Activated CD8-positive, alpha-beta memory T cell treated with anti-CD3 and anti-CD28 coated beads, Interleukin-2, amount 50 U/mL, for 24 hours (primary cell): ENCODE measurements around the gene AQP12B.
"Not testable (repeated sequence)": the region's sequence is repeated elsewhere in the genome, so short reads cannot be mapped to it uniquely, and the experiment has no call there.

Experiments used
- DNase-seq: peaks from one replicate; pipeline ENCODE4 v3.0.0-alpha.2; 2020; ENCODE audit errors: extremely low read depth

AQP12B gene

DNA sequence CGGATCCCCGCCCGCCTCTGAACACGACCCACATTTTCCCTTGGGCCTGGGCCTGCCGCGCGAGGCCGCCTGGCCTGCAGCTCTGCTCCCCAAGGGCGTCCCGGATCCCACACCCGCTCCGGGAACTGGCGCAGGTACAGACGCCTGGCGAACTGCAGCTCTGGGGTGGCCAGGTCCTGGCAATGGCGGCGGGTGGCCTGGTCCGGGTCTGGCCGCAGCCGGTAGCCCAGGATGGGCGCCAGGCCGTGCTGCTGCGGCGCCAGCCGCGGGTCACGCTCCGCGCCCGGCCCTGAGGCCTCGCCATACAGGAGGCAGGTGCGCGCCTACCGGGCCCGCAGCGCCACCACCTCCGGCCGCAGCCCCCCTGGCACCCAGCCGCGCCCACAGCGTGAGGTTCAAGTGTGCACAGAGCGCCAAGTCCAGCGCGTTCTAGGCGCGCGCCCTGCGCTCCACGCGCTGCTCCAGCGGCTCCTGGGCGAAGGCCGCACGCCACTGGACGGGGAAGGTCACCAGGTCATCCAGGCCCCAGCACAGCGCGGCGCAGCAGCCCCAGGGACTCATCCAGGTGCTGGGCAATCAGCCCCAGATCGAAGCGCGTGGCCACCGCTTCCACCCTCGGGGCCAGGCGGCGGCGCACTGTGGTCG is 18.5 kb upstream of the AQP12B start:
- no peak for DNase-seq

DNA sequence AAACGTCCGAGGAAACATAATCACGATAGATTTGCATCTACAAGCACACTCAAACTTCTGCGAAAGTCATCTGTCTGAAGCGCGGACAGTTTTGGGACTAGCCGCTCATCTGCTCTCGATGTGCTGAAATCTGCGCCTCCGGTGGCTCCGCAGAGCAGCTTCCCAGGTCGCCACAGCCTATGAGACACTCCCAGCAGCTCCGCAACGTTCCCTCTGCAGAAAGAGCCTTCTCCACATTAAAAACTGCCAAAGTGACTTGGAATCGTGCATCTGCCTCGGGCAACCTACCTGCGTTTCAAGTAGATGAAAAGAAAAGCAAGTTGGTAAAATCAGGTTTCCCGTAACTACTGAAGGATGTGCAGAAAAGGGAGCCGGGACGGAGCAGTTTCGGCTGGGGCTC is 17.9 kb upstream of the AQP12B start:
- not testable (repeated sequence) for DNase-seq

DNA sequence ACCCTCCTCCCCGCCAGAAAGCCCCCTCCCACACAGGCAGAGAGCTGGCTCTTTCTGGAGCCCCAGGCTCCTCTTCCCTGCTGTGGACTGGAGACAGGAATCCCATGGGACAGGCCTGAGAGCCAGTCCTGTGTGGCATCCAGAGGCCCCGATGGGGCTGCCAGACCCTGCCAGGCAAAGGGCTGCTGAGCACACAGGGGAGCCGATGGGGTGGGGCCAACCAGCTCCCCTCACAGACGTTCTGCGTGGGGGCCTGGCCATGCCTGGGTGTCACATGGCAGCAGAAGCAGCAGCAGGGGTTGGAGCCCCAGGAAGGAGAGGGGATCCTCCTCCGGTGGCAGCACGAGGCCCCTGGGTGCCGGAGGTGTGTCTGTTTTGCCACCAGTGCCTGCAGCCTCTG is 17.1 kb upstream of the AQP12B start:
- not testable (repeated sequence) for DNase-seq

DNA sequence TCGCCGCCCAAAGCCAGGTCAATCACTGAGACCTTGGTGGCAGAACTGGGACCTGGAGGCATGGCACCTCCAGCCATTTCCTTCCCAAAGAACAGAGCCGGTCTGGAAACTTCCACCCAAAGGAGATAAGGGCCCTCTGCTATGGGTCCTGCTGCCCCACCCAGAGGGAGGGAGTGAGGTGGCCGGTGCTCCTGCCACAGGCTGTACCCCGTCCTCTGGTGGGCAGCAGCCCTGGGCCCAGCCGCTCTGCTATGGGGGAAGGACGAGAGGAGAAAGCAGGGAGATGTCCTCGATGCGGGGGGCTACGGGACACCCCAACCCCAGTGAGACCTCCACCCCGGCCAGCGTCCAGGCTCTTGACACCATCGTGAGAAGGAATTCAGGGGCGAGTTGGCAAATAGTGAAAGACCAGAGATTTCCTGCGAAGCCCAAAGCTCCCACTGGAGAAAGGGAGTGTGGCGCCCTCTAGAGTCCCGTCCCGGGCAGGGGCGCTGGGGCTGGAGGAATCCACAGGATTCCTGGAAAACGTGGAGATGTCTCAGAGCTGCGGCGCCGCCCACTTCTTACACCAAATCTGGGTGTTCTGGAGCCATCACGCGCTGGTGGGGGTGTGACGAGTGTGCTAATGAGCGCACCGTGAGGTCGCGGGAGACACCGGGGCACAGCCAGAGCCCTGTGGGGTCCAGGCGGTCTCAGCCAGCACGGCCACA is 16.3 kb upstream of the AQP12B start:
- DNase-seq = not testable (repeated sequence)

DNA sequence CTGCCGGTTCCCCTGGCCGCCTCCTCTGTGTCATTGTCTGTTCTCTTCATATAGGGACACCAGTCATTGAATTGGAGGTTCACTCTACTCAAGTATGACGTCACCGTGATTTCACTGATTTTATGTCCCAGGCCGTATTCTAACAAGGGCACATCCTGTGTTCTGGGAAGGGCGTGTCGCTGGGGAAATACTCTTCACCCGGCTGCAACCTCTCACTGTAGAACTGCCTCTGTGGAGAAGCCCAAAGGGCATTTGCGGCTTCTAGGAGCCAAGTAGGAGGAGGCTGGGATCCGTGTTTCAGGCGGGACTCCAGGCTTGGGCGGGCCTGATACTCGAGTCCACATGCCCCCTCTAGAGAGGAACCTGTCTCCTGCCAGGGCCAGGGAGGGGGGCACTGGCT is 13.8 kb upstream of the AQP12B start:
- not testable (repeated sequence) for DNase-seq

DNA sequence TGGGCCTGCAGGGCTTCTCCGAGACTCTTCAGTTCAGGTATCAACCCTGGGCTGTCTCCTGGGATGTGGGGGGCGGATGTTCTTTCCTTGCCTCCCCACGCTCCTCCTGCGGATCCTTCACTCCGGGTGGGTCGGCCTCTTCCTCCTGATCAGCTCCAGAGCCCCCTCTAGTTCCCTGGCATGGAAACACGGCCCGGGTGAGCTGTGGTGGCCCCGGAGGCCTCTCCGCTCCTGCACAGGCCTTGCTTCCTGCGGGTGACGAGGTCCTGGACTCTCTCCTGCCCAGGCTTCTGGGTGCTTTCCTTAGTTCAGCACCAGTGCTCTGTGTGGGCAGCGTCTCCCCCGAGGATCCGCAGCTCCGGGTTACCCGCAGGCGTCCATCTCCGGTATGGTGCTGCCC is 12.9 kb upstream of the AQP12B start:
- DNase-seq = not testable (repeated sequence)

DNA sequence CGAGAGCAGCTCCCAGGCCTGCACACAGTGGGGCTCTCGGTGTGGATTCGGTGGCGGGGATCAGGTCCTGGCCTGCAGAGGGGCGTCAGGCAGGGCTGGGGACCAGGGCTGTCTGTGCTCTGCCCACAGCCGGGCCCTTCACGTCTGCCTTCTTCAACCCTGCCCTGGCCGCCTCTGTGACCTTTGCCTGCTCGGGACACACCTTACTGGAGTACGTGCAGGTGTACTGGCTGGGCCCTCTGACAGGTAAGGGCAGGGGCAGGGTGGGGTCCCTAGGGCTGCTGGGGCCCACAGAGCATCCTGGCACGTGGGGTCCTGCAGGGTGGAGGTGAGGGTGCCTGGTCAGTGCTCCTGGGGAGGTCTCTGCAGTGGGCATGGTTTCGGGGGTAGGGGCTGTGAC is 11.6 kb upstream of the AQP12B start:
- not testable (repeated sequence) for DNase-seq

DNA sequence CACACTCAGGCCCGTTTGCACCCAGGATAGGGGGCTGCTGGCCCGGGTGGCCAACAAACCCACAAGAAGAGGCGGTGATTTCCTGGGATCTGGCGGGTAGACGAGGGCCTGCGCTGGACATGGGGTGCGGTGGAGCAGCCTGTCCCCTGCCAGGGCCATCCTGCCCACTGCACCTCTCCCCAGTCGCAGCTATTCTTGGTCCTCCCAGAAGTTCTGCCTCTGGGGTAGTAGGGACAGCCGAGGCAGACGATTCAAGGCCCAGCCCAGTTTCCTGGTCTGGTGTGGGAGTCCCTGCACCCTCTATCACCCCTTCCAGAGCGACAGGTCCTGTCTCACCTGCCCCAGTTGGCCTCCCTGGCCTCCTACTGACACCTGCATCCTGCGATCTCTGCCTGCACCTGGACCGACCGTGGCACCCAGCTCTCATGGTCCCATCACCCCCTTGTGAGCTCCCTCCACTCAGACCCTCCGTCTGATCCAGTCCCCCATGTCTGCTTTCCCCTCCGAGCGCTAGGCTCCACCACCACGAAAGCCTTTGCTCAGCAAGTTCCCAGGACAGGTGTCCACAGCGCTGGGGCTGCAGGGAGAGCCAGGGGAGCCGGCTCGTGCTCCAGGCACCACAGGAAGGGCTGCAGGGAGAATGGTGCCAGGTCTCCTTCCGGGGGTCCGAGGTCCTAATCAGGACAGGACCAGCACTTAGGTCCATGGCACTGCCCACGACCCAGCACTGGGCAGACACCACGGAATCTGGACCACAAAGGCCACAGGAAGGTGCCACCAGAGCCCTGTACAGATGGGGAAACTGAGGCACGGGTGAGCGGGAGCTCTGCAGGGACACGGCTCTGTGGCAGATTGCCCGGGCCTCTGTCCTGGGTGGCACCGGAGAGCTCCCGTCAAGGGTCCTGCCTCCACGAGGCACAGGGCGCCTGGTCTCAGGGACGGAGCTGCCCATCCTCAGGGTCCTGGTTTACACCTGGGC is 10.2 kb upstream of the AQP12B start:
- not testable (repeated sequence) for DNase-seq

DNA sequence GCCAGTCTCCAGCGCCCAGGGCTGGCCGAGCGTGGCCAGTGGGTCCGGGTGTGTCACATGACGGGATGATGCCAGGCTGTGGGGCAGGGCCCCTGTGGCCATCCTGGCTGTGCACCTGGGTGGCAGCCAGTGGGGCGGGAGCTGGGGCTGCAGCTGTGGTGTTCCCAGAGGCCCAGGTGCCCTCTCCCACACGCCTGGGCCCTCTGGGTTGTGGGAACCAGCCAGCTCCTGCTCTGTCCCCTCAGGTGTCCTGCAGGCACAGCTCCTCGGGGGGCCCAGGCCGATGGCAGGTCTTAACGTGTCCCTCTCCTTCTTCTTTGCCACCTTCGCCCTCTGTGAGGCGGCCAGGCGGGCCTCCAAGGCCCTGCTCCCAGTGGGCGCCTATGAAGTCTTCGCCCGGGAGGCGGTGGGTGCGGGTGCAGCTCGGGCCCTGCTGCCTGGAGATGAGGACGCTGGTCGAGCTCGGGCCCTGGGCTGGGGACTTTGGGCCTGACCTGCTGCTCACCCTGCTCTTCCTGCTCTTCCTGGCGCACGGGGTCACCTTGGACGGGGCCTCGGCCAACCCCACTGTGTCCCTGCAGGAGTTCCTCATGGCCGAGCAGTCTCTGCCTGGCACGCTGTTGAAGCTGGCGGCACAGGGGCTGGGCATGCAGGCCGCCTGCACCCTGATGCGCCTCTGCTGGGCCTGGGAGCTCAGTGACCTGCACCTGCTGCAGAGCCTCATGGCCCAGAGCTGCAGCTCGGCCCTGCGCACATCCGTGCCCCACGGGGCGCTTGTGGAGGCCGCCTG is 9.1 kb upstream of the AQP12B start, which contains the start of gene AQP12A:
AQP12A (plus strand) TSS at position 236 of the 790 bp plus-strand sequence; CDS start at position 284, 48 bp downstream.
- not testable (repeated sequence) for DNase-seq

DNA sequence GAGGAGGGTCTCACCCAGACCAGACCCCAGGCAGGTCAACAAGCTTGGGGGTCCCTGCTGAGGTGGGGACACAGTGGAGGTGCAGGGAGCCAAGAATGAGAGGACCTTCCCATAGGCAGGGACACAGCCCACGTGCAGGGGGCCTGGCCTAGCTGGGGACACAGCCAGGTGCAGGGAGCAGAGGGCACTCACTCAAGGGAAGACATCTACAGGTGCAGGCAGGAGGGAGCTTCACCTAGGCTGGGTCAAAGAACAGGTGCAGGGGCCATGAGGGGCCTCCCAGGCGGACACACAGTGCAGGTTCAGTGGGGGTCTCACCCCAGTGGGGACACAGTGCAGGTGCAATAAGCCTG is 8.4 kb upstream of the AQP12B start:
- not testable (repeated sequence) for DNase-seq

DNA sequence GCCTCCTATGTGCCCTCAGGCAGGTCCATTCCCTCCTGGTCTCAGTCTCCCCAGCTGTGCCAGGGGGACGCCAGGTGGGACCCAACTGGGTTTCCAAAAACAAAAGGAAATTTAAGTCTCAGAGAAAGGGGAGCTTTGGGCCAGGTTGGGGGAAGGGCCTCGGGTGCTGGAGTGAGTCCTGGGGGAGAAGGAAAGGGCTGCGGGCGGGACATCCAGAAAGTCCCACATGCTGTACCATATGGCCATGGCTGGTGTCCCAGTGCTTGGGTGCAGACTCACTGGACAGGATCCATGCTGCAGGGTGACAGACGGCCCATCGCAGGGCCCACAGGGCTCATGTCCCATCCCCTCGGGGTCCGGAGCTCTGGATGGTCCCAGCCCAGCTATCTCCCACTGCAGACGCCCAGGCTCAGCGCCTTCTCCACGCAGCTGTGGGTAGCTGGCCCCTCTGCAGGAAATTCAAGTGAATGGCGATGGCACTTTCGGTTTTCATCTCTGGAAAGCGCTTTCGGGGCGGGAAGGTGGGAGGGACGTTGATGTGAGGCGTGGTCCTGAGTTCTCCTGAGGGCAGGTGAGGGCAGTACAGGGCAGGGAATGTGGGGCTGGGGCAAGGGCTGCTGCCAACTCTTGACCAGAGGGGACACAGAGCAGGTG is 7.9 kb upstream of the AQP12B start:
- DNase-seq = not testable (repeated sequence)

DNA sequence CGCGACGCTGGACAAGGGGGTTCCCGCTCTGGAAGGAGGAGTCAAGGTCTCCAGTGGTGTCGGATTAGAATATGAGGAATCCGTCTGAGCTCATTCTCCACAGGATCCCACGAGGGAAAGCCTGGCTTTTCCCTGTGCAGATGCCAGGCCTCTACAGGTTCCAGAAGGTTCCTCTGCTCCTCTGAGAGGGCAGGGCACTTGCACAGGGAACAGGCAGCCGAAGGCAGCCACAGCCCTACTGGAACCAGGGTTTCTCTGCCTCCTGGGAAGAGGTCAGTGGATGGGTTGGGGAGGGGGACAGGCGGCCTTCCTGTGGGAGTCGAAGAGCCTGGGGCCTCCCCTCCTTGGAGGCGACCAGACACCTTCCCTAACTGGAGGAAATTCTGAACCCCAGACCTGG is 7.3 kb upstream of the AQP12B start:
- DNase-seq = no peak

DNA sequence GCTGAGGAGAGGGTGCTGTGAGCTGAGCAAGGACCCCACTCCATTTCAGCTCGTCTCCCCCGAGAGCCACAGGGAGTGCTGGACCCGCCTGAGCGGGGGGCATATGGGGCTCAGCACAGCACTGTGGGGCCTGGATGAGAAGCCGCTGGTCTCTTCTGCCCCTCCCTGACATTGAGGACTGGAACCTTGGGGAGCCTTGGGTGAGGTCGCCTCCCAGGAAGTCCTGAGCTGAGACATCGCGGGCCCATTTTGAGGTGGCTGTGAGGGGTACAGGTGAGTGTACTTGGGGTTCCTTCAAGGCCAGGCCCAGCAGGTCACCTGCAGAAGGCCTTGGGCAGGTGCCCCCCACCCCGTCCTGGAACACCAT is 5.9 kb upstream of the AQP12B start:
- no peak for DNase-seq

DNA sequence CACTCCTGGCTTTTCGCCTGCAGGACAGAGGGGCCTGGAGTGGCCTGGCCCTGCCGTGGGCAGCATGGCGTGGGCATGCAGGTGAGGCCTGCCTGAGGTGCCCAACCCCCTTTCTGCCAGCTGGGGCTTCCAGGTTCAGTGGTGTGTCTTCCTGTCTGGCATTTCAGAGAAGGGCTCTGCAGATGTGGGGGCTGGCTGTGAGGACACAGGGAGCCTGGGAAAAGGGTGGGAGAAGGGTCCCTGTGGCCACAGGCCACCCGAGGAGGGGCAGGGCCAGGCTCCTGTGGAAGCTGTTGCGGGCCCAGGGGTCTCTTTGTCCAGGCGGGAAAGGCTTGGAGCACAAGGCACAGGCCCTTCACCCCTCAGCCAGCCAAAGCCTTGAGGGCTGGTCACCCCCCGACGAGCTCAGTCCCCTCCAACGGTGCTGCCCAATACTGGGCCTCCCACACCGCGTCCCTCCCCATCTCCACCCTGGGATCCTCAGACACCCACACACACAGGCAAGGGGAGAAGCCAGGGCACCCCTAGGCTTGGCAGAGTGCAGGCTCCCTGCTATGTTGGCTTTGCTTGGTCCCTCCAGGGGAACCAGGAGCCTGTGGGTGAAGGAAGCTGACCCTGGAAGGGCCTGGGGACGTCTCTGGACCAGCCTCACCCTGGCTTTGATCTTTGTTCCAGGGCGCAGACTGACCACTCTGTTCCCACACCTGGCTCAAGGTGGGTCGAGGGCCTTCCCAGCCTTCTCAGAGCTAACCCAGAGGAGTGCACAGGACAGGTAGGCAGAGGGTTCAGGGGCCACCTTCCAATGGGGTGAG is 5.3 kb upstream of the AQP12B start:
- DNase-seq = no peak

DNA sequence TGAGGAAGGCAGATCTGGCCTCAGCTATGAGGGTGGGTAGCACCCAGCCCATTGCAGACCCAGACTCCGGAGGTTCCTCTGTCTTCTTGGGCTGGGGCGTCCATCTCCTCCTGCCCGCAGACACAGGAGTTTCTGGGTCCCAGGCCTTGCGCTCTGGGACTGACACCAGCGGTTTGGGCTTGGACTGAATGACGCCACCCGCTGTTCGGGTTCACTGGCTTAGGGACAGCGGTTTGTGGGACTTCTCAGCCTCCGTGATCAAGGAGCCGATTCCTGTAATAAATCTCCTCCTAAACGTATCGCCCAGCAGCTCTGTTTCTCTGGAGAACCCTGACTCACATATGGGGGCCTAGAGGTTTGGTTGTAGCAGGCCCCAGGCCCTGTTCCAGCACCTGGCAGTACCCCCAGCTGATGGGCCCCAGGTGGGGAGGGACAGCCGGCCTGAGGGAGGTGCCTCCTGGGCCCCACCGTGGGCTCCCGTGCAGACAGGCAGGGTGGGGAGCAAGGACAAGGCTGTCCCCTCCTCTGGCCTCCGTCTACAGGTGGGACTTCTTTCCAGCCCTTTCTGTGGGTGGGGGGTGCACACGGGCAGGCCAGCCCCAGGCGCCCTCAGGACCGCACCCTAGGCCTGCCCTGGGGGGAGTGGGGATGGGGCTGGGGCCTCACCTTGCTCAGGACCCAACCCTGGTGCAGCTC is 4.5 kb upstream of the AQP12B start:
- DNase-seq = no peak

DNA sequence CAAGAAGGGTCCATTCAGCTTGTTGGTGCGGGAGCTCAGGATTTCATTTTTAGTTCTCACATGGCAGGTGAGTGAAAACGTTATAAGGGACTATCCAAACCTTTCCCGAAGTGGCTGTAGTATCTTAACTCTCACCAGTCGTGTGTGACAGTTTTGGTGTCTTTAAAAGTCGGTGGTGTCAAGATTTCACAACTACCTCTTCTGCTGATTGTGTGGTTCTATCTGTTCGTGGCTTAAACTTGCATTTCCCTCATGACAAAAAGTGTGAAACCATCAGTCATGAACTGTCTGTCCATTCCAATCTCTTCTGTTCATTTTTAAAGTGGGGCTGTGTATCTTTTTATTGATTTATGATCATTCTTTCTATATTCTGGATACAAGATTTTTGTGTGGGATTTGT is 3.8 kb upstream of the AQP12B start:
- DNase-seq = no peak

DNA sequence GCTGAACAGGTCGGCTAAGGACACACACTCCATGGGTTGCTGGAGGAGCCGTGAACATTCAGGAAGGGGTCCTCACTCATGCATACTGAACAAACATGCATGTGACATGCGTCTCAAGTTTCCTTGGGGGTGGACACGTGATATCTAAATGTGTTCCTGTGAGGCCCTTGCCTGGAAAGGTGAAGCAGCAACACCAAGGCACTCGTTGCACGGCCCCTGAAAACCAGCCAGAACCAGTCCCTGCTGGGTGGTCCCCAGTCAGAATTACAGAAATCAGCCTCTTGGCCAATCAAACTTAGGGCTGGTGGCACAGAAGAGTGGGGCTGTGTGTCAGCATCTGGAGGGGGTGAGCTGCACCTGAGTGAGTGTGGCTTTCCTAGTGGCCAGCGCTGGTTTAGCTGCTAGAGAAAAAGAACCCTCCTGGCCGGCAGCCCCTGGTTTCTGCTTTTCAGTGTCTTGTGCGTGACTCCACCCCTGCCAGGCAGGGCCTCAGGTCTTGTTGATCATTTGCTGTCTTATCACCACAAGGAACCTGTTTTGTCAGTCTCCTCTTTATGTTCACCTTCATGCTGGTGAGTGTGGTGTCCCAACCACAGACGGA is 3.2 kb upstream of the AQP12B start:
- no peak for DNase-seq

DNA sequence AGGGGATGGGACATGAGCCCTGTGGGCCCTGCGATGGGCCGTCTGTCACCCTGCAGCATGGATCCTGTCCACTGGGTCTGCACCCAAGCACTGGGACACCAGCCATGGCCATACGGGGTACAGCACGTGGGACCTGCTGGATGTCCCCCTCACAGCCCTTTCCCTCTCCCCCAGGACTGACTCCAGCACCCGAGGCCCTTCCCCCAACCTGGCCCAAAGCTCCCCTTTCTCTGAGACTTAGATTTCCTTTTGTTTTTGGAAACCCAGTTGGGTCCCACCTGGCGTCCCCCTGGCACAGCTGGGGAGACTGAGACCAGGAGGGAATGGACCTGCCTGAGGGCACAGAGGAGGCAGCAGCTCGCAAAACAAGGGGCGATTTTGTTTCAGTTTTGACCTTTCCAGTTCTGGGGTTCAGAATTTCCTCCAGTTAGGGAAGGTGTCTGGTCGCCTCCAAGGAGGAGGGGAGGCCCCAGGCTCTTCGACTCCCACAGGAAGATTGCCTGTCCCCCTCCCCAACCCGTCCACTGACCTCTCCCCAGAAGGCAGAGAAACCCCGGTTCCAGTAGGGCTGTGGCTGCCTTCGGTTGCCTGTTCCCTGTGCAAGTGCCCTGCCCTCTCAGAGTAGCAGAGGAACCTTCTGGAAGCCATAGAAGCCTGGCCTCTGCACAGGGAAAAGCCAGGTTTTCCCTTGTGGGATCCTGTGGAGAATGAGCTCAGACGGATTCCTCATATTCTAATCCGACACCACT is 1.5 kb upstream of the AQP12B start:
- DNase-seq = not testable (repeated sequence)
